HG03175 (cell line): ENCODE data around the gene PERP.
"Not testable (repeated sequence)": the region's sequence is repeated elsewhere in the genome, so short reads cannot be mapped to it uniquely, and the experiment has no call there.

Experiments used
- ATAC-seq: cut with Tn5 transposase; IDR thresholded peaks from one replicate; pipeline ENCODE4 v1.9.1; 2021; ENCODE audit warnings: mild to moderate bottlenecking, moderate library complexity; ENCODE audit not compliant: unreplicated experiment

PERP gene

DNA sequence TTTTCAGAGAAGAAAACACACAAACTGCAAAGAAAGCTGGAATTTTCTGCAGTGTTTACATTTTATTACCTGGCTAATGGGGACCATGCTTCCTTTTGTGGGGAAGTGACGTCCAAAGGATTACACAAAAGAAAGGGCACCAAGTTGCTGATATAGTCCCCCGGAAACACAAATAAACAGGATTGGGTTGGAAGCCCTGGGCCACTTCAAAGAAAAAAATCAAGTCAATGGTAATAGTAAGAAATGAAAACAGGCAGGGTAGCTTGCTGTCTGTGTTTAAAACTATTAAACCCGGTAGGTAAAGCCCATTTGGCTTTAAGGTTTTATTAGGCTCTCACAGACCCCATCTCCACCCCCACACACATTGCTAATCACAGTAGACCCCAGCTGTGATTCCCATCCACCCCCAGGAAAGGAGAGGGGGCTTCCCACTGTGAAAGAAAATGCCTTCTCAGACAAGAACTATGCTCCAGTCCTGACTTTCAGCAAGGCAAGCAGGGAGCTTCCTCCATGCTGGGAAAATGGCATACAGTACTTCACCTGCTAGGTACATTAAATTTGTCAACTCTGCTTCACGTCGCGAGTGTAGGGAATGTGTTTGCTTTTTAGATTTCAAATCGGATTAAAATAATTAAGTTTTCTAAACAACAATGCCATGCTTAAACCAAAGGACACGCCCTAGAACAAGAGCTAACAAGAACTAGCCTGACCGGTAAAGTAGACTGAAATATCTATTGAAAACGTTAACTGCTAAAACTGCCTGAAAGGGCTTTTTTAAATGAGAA is 1.1 kb downstream of the PERP start:
- no peak for ATAC-seq

DNA sequence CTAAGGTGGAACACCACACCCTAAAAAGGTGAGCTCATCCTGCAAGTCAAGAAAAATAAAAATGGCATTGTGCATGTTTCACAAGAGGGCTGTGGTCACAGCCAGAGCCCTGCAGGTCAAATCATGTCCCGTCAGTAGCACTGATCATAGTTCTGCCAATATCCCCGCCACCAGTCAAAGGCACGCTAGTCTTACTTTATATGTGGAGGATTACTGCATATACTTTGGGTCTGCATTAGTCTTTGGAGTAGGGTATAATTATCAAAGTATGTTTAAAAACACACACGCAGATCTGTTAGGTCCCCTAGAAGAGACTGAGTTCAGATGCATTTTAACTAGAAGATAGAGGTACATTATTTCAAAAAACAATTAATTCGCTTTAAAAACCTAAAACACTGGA is 1.8 kb downstream of the PERP start:
- no peak for ATAC-seq

DNA sequence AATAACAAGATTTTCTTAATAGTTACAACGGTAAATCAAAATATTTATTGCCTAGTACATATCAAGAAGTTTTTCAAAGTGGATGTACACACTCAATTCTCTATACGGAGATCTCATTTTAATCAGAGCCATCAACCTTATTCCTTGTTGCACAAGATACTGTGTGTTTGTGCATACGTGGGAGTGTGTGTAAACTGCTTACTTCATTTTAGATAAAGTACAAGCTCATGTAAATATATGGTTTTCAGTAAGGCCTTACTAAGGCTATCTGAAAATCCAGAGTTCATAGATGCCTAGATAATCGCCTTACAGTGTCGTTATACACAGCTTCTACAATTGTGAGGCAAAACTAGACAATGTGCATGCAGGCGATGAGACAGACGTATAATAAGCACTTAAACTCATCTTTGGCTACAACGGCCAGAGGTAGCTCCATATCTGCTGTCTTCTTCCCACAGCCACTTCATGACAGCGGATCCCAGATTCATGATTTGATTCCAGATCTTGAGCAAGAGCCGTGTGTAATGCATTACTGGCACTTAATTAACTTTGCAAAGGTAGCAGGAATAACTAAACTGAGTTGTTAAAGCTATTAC is 2.5 kb downstream of the PERP start:
- no peak for ATAC-seq

DNA sequence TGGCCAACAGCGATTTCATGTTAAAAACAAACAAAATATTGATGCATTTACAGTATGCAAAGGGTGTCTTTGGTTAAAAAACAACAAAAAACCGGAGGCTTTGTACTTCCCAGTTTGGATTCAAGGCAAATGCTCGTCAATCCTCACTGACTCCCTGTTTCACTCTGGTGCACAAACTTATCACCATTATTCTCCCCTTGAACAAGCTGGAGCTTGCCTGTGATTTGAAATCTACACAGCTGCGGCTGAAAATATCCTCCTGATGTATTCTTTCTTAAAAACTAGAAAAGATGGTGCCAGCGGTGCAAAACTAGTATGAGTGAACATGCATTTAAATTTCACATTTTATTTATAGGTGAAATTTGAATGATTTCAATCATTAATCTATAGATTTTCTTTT is 3.3 kb downstream of the PERP start:
- ATAC-seq: no peak

DNA sequence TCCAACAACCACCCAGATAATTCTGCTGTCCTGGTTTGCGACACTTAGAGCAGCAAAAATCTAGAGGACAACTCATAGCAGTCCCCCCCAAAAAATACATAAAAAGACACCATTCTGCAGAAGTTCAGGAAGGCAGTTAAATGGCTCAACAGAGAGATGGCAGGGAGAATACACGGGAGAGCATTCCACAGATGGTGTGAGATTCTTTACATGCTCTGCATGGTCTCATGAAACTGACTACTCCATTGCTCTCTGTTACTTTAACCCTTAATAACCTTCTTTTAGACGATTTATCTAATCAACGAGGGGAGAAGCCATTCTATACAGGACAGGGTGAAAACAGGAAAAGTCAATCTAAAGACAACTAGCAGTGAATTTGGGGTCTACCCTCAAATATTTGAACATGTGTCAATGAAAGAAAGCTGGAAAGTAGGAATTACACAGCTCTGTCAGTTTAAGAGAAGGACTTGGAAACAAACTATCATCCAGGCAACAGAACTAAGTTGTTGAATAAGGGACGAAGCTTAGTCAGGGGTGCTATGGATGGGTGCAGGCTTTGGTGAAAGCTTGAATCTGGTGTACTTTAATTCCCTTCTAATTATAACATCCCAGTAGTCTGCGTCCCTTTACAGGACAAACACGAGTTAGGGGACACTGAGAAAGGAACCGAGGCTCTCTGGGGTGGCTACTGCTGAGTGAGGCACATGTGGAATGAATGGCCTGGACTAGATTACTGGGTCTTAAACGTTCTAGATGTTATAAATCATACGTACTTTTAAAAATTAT is 5.1 kb downstream of the PERP start:
- ATAC-seq: no peak

DNA sequence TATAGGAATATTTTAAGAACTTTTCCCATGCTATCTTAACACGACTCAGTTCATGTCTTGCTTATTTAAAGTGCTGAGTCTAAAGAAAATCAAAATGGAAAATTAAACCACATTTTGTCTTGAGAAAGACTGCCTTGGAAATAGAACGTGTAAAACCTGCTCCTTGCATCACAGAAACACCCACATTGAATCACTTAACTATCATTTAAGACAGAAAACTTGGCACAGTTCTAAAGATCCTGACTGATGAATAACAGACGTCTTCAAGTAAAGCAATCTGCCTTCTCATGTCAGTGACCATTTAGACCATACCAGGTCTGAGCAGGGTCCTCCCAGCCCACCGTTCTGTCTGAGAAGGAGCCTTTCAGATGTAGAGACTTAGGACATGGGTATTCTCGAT is 7.4 kb downstream of the PERP start:
- no peak for ATAC-seq

DNA sequence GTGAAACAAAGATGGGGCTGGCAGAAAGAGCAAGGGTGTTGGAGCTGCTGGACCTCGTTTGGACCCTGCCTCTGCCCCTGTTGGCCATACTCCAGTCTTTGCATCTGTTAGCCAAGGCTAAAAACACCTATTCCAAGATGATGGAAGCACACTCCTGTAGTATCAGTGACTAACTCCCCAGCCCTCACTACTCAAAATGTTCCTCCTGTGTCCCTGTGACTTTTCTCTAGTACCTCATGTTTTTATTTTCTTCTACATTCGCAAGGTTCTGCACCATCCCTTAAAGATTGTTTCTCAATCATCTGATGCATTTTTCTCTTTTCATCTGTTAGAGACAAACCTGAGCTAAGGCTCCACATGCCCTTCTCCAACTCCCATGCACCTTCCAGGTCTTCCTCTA is 8.9 kb downstream of the PERP start:
- ATAC-seq: no peak

DNA sequence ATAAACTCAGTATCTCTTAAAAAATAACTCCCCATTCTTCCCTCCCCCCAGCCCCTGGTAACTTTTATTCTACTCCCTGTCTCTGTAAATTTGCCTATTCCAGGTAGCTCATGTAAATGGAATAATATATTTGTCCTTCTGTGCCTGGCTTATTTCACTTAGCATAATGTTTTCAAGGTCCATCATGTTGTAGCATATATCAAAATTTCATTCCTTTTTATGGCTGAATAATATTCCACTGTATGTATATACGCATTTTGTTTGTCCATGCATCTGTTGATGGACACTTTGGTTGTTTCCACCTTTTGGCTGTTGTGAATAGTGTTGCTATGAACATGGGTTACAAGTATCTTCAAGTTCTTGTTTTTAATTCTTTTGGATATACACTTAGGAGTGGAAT is 13.0 kb downstream of the PERP start:
- no peak for ATAC-seq

DNA sequence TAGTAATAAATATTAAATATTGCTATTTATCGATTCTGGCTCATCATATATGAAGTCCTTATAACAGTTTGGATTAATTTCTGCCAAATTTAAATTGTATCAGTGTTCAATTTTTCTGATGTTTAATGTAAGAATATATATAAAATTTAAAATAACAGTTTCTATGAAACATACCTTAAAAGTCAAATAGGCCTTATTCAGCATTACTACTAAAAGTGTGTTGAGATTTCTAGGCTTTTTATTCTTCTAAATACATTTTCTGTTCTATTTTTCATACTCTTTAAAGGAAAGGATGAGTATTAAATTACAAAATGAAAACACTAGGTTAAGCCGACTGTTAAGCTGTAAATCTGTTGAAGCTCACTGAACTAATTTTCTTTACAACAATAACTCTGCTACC is 13.6 kb downstream of the PERP start:
- ATAC-seq: no peak

DNA sequence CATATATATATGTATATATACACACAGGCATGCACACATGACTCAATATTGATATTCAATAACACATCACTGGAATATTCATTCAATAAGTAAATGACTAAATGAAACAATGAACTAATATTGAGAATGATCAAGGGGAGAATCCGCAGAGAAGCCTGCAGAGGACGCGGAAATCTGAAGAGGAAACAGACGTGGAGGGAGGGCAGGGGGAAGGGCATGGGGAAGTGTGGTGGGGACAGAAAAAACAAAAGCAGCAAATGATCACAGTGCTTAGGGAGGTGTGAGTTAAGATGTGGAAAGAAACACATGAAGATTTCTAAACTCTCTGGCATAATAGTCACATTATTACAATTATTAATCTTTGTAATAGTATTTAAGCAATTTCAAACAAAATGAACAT is 14.5 kb downstream of the PERP start:
- no peak for ATAC-seq

DNA sequence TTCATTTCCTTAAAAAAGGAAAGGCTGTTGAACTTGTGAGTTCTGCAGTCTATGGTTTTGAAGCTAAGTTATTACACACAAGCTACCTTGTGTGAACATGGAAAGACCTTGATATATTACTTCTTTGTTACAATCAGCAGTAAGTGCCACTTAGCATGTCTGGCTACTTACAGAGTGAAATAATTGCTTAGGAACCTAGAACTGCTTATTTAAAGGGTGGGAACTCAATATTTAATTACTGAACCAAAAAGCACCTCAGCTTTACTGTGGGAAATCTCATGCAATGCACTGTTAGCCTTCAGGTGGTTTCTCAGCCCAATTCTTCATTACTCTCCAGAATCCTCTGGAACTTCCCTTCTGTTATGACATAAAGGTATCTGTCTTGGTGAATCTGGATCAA is 17.9 kb downstream of the PERP start:
- ATAC-seq: no peak

DNA sequence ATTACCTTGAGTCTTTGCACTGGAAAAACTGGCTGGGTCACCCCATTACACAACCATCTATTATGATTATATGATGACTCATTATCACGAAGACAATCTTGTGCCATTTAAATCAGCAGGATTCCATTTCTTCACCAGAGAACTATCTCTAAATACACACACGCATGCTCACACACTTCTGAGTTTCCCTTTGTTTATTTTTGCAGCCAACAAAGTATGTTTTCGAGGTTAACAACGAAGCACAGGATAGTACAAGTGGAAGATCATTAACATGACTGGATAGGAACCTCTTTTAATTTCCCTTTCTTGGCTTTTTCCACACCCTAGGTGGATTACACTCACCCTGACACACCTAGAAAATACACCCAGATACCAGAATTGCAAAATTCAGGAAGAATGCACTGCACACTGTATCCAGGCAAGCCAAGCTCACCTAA is 18.9 kb downstream of the PERP start:
- no peak for ATAC-seq

DNA sequence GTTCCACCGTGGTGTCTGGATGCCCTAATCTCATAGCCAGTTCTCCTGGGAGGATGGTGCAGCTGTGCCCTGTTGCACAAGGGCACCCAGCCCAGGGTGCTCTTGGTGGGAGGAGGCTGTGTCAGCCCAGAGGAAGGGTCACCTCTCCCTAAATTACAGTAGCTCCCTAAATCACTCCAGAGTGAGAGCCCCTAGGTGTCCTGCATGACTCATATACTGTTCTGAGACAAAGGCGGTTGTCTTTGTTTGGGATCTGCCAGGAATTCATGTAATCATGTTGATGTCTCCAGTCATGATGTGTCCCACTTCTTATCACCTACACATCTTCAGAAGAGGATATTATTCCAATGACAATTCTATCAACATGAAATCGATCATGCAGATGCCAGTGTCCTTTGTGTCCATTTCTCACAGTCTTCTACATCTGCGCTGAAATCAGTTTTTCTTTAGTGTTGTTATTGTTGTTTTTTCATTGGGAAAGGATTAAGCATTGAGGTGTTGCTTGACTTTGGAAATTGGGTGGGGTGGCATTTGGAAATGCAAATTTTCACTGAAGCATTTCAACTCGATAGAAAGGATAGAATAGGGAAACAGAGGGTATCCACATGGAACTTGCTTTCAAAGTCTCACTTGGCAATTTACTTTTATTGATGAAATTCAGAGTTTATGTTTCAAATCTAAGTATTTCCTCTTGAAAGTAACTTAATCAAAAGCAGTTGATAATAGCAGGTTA is 19.5 kb downstream of the PERP start:
- ATAC-seq: no peak

DNA sequence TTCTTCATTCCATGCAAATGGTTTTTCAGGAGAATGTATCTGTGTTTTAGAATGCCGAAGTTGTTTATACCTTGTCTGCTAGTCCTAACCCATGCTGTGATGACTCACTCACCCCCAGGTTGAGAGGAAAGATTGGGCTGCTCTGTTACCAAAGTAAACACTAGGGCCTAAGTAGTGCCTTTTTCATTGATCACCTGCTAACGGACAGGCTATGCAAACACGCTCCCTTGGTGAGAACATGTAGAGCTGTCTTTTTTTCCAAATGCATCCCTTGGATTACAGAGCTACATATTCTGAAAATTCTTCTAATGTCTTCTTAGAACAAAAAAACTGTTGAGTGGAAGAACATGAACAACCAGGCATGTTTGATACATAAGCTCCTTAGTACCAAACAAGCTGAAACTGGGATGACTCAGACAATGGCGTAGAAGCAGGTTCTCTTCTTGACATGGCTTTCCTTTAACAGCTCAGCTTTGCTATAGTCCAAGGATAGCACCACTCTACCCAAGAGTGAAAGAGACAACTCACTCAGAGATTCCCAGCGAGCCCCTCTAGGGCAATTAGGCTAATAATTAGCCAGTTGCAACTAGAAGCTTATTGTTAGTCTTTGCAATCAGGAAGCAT is 20.5 kb downstream of the PERP start:
- no peak for ATAC-seq

DNA sequence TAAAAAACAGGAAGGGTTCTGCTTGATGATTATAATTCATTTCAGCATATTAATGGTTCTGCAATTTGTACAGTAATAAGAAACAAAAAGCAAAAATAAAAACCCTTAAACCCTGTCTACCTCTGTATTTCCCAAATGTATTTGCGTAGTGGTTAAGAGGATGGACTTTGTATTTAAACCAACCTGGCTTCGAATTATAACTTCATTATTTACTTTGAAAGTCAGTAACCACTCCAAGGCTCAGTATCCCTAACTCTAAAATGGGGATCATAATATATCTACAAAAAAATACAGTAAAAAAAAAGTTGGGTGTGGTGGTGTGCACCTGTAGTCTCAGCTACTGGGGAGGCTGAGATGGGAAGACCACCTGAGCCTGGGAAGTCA is 21.4 kb downstream of the PERP start:
- no peak for ATAC-seq

DNA sequence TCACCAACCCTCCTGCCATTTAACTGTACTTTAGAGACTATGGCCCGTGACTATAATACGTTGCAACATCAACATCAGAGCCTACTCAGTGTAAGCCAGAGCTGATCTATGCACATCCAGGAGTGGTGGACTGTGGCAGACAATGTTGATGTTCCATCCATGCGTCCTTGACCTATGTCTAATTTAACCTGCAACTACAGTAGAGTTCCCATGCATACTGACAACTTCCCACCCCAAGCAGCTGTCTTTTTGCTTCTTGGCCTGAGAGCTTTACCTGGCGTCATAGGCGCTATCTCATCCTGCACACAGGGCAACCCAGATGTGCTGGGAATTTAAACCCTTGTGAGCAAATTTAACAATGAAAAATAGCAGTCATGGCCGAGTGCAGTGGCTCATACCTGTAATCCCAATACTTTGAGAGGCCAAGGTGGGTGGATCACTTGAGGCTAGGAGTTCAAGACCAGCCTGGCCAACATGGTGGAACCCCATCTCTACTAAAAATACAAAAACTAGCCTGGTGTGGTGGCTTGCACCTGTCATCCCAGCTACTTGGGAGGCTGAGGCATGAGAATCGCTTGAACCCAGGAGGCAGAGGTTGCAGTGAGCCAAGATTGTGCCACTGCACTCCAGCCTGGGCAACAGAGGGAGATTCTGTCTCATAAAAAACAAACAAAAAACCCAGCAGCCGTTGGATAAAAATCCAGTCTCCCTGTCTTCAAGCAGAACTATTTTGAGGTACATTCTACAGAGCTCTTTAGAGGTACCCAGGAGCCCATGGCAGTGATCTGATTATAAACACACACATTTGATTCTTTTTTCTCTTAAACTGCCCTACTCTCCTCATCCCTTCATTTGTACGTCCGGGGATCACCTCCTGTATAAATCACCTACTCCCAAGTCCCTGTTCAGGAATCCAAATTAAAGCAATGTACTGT is 22.0 kb downstream of the PERP start:
- ATAC-seq: no peak

DNA sequence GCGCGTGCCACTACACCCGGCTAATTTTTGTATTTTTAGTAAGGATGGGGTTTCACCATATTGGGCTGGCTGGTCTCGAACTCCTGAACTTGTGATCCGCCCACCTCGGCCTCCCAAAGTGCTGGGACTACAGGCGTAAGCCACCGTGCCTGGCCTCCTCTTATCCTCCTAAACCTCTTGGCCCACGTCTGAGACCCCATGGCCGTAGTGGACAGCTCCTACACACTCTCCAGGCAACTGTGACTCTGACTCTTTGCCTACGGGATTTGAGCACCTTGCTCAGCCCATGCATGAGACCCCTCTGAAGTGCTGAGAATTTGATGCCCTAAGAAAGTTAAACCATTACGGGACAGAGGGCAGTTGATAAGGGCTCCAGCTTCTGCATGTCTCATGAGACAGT is 25.0 kb downstream of the PERP start:
- no peak for ATAC-seq

DNA sequence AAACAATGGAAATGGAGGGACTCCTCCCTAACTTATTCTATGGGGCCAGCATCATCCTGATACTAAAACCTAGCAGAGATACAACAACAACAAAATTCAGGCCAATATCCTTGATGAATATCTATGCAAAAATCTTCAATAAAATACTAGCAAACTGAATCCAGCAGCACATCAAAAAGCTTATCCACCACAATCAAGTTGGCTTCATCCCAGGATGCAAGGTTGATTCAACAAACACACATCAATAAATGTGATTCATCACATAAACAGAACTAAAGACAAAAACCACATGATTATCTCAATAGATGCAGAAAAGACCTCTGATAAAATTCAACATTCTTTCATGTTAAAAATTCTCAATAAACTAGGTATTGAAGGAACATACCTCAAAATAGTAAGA is 27.7 kb downstream of the PERP start:
- not testable (repeated sequence) for ATAC-seq

DNA sequence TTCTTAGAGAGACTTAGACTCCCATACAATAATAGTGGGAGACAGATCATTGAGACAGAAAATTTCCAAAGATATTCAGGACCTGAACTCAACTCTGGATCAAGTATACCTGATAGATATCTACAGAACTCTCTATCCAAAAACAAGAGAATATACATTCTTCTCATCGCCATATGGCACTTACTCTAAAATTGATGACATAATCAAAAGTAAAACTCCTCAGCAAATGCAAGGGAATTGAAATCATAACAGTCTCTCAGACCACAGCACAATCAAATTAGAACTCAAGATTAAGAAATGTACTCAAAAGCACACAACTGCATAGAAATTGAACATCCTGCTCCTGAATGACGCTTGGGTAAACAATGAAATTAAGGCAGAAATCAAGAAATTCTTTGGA is 28.7 kb downstream of the PERP start:
- ATAC-seq: no peak

DNA sequence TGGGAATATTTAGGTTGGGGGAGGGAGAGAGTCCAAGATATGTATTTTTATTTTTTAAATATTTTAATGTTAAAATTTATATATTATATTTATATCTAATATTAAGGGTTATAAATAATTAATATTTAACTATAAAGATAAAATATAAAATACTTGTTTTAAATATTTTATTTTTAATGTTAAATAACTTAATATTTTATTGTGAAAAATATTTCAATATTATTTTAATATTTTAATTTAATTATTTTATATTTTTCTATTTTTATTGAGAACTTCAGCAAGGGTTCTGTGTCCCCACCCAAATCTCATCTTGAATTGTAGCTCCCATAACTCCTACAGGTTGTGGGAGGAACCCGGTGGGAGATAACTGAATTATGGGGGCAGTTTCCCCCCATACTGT is 34.0 kb downstream of the PERP start:
- no peak for ATAC-seq
